Endodermal cell (in vitro differentiated cells): Measurements from ENCODE around the gene TCTN2. TPM values are rescaled to one million over a fixed set of nuclear protein-coding genes. Genes with fewer than 3 reads are reported as not detected.

Experiments
- DNase-seq: peaks from one replicate; pipeline ENCODE4 v3.0.0-alpha.2; 2017
- H3K27ac ChIP-seq: 2 replicates; pipeline ENCODE4 v1.5.1; 2013; ENCODE audit warnings: mild to moderate bottlenecking, low read depth, low read length, moderate library complexity
- H3K27me3 ChIP-seq: 2 replicates; pipeline ENCODE4 v1.6.1; 2013; ENCODE audit warnings: mild to moderate bottlenecking, low read length, moderate library complexity; ENCODE audit not compliant: insufficient read depth, control insufficient read depth, poor library complexity, severe bottlenecking
- H3K36me3 ChIP-seq: 2 replicates; pipeline ENCODE4 v1.7.0; 2013; ENCODE audit warnings: mild to moderate bottlenecking, low read length, moderate library complexity; ENCODE audit not compliant: control insufficient read depth, insufficient read depth
- H3K4me1 ChIP-seq: one replicate; pipeline ENCODE4 v1.7.0; 2013; ENCODE audit warnings: low read length; ENCODE audit not compliant: control insufficient read depth, insufficient read depth
- H3K4me3 ChIP-seq: 2 replicates; pipeline ENCODE4 v1.5.1; 2013; ENCODE audit warnings: mild to moderate bottlenecking, low read length, moderate library complexity
- H3K9ac ChIP-seq: 2 replicates; pipeline ENCODE4 v1.6.1; 2013; ENCODE audit warnings: mild to moderate bottlenecking, low read length, moderate library complexity; ENCODE audit not compliant: poor library complexity, severe bottlenecking; ENCODE audit errors: extremely low read depth
- H3K9me3 ChIP-seq: 2 replicates; pipeline ENCODE4 v1.6.1; 2013; ENCODE audit warnings: mild to moderate bottlenecking, low read length, moderate library complexity; ENCODE audit not compliant: control insufficient read depth
- H3K27ac Mint-ChIP-seq: 2 replicates; pipeline ENCODE4 v1.8.0; 2020; ENCODE audit warnings: mixed read lengths
- H3K27me3 Mint-ChIP-seq: 2 replicates; pipeline ENCODE4 v1.8.0; 2021; ENCODE audit warnings: mild to moderate bottlenecking, mixed read lengths; ENCODE audit not compliant: insufficient read depth
- H3K36me3 Mint-ChIP-seq: 2 replicates; pipeline ENCODE4 v1.8.0; 2020; ENCODE audit warnings: low read depth, mixed read lengths
- H3K4me1 Mint-ChIP-seq: 2 replicates; pipeline ENCODE4 v1.8.0; 2020; ENCODE audit warnings: mixed read lengths
- H3K4me3 Mint-ChIP-seq: 2 replicates; pipeline ENCODE4 v1.8.0; 2020; ENCODE audit warnings: mild to moderate bottlenecking, moderate library complexity, mixed read lengths
- H3K9me3 Mint-ChIP-seq: 2 replicates; pipeline ENCODE4 v1.8.0; 2020; ENCODE audit warnings: mild to moderate bottlenecking, mixed read lengths
- WGBS, 2 experiments: methylation state at CpG; one replicate each; pipeline versions ENCODE4 v1.1.5 to v1.1.7; 2013; ENCODE audit warnings: missing lambda C conversion rate in 2 of 2, mixed read lengths in 1 of 2; ENCODE audit not compliant: insufficient coverage in 1 of 2, insufficient read length in 1 of 2; 5-methylcytosine and 5-hydroxymethylcytosine counted together
- total RNA-seq, 2 donors: library from RNA; stranded (reverse); fragmentation: NEBNext Ultra II Directional in 1 of 2; extraction: Animal tissue kit (Norgen Biotek cat#: 25700) in 1 of 2; gene quantifications; 2 replicates in 1 of 2; 3 replicates in 1 of 2; pipeline ENCODE4 v1.2.1, GENCODE V29; 2021
- TF ChIP-seq, protein P1 (sequence below): fragments of 200-600 bp; sonication (generic); conservative IDR thresholded peaks from 2 replicates; pipeline ENCODE4 v1.5.0; 2021; ENCODE audit warnings: antibody characterized with exemption, mild to moderate bottlenecking

The TCTN2 gene
- total RNA-seq, 2 donors from 2014 or later: 19.2 to 25.6 TPM

DNA sequence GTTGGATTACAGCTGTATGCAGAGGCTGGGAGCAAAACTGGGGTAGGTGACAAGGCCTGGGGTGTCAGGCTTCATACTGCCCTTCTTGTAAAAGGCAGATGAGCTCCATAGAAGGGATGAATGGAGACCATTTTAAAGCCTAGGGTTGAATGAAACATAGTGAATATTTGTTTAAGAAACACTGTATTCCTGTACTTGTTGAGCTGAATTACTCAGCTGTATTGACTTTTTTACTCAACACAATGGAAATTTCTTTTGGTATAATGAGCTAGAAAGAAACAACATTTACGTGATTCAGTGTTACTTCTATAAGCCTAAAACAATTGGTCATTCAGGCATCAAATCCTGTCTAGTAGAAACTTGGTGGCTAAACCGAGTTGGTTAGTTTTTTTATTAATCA is 55.3 kb downstream of the TCTN2 start:
- no peaks in the 10 kb centered on the region for H3K27me3 Mint-ChIP-seq
- no peak overlapping the region for H3K9ac ChIP-seq
- H3K27ac ChIP-seq: no peak overlapping the region
- H3K36me3 ChIP-seq: peaks cover 89% of the 10 kb centered on the region
- no peak overlapping the region for H3K4me3 Mint-ChIP-seq
- H3K27me3 ChIP-seq: no peaks in the 10 kb centered on the region
- peaks cover 9% of the 10 kb centered on the region for H3K4me1 ChIP-seq
- H3K27ac Mint-ChIP-seq: no peak overlapping the region
- H3K36me3 Mint-ChIP-seq: peaks cover 82% of the 10 kb centered on the region
- peaks cover 16% of the 10 kb centered on the region for H3K4me1 Mint-ChIP-seq
- H3K9me3 ChIP-seq: no peaks in the 10 kb centered on the region
- TF ChIP-seq, protein P1, sequence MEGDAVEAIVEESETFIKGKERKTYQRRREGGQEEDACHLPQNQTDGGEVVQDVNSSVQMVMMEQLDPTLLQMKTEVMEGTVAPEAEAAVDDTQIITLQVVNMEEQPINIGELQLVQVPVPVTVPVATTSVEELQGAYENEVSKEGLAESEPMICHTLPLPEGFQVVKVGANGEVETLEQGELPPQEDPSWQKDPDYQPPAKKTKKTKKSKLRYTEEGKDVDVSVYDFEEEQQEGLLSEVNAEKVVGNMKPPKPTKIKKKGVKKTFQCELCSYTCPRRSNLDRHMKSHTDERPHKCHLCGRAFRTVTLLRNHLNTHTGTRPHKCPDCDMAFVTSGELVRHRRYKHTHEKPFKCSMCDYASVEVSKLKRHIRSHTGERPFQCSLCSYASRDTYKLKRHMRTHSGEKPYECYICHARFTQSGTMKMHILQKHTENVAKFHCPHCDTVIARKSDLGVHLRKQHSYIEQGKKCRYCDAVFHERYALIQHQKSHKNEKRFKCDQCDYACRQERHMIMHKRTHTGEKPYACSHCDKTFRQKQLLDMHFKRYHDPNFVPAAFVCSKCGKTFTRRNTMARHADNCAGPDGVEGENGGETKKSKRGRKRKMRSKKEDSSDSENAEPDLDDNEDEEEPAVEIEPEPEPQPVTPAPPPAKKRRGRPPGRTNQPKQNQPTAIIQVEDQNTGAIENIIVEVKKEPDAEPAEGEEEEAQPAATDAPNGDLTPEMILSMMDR: no peak
- WGBS, 2 experiments: 77 to 100% methylated on average over 1 to 2 of the region's 2 CpGs
- DNase-seq: no peak
- no peak overlapping the region for H3K4me3 ChIP-seq
- no peaks in the 10 kb centered on the region for H3K9me3 Mint-ChIP-seq

DNA sequence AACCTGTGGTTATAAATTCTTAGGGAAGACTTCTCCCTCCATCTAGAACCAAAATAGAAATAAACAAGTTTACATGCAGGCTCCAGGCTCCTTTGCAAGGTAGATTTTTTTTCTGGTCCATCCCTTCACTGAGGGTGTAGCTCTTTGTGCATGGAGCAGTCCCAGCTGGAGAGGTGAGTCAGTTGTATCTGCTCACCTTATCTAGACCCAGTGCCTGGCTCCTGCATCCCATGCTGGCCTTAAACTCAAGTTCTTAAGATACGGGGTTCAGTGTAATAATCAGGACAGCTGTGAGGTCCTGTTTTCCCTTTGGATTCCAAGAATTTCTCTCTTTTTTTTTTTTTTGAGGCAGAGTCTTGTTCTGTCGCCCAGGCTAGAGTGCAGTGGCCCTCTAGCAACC is 56.0 kb downstream of the TCTN2 start:
- no peak for DNase-seq
- H3K4me3 ChIP-seq: no peak overlapping the region
- Mint-ChIP-seq H3K27me3 (no peaks in the 10 kb centered on the region), H3K36me3 (peaks cover 82% of the 10 kb centered on the region), H3K9me3 (no peaks in the 10 kb centered on the region), H3K27ac (no peak overlapping the region), H3K4me1 (peaks cover 9% of the 10 kb centered on the region), H3K4me3 (no peak overlapping the region)
- H3K27me3 ChIP-seq: no peaks in the 10 kb centered on the region
- H3K9ac ChIP-seq: no peak overlapping the region
- TF ChIP-seq, protein P1: no peak
- no peaks in the 10 kb centered on the region for H3K9me3 ChIP-seq
- no peak overlapping the region for H3K27ac ChIP-seq
- peaks cover 4% of the 10 kb centered on the region for H3K4me1 ChIP-seq
- H3K36me3 ChIP-seq: peaks cover 87% of the 10 kb centered on the region
- WGBS, 2 experiments: 83 to 94% methylated on average over 2 of the region's 2 CpGs

- Mint-ChIP-seq H3K36me3 (peaks cover 82% of the 10 kb centered on the region), H3K4me1 (peaks cover 1% of the 10 kb centered on the region), H3K4me3 (no peak overlapping the region), H3K27ac (no peak overlapping the region), H3K9me3 (no peaks in the 10 kb centered on the region), H3K27me3 (no peaks in the 10 kb centered on the region)
- Histone ChIP-seq H3K27me3 (no peaks in the 10 kb centered on the region), H3K36me3 (peaks cover 84% of the 10 kb centered on the region), H3K9ac (no peak overlapping the region), H3K4me1 (no peaks in the 10 kb centered on the region), H3K9me3 (no peaks in the 10 kb centered on the region), H3K27ac (no peak overlapping the region), H3K4me3 (no peak overlapping the region)
- WGBS, 2 experiments: 100% methylated on average over 2 to 3 of the region's 3 CpGs
- TF ChIP-seq, protein P1: no peak
- no peak for DNase-seq
Measured at GRCh38 chr12:123727878-123728277, 57.0 kb downstream of the TCTN2 start.
